LNCaP clone FGC (cell line): Measurements from ENCODE around the gene INPP5K.

Experiments
- DNase-seq: peaks from one replicate; pipeline ENCODE4 v3.0.0-alpha.2; 2011; ENCODE audit warnings: low read depth
- H3K4me3 ChIP-seq: 2 replicates; pipeline ENCODE4 v1.5.1; 2011; ENCODE audit warnings: mild to moderate bottlenecking, low read depth, low read length, control low read depth
- CTCF ChIP-seq: IDR thresholded peaks from 2 replicates; pipeline ENCODE4 v1.5.1; 2012; ENCODE audit warnings: mild to moderate bottlenecking; ENCODE audit not compliant: control insufficient read depth, insufficient read depth; ENCODE audit errors: extremely low read depth

INPP5K gene

DNA sequence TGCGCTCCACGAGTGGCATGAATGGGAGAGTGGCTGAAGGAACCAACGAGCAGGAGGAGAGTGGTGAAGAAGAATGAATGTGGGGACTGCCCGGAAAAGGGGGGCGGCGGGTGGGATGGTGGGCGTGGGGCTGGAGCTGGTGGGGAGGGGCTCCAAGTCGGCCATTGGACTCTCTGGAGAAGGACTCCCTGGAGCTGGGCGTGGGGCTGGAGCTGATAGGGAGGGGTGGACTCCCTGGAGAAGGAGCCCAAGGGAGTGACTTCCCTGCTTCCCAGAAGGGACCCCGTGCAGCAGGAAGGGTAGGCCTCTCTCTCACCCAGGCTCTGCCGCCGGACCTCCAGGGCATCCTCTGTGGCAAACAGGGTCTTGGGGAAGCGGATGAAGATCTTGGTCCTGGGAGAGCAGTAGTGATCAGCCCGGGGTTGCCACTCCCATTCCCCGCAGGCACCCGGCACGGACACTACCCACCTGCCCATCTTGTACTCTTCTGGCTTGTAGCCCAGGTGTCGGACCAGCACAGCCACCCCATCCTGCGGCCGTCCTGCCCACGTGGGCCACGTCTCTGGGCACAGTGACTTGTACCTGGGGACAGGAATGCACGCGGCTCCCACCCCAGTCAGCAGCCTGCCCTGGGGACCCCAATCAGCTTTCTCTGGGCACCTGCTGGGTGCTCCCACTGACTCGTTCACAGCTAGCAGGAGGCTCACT is 45.5 kb downstream of the INPP5K start:
- no peak for TF ChIP-seq CTCF
- no peak for DNase-seq

DNA sequence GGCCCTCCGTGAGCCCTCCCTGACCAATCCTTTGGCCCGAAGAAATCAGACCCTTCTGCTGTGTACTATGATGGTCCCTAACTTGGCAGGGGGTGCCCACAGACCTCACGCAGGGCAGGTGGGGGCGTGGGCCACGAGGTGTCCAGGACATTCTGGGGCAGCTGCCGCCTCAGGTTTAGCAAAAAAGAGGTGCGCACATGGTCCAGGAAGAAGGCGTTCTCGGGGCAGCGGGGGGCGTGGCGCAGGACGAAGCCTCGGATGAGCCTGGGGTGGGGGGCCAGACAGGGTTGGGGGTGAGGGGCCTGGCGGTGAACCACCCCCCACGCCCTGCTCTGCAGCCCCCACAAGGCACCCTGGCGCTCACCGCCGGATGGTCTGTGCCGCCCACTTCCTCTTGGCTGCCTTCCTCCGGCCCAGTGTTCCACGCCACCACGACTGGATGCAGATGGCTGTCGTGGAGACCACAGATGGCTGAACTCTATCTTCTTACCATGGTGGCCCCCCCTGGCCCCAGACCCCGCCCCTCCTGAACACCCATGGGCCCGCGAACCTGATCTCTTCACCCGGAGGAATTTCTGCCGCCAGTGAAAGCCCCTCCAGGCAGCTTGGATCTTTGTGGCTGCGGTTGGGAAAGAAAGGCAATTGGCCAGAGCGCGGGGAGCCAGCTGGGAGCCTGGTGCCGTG is 46.2 kb downstream of the INPP5K start:
- no peak for DNase-seq
- TF ChIP-seq CTCF: no peak
- H3K4me3 ChIP-seq: no peak overlapping the region

More for the DNA sequence above, 45.5 kb downstream of the INPP5K start:
- no peak overlapping the region for H3K4me3 ChIP-seq

GRCh38 chr17:1469231-1469852 is 47.1 kb downstream of the INPP5K start:
- no peak for DNase-seq
- no peak overlapping the region for H3K4me3 ChIP-seq
- no peak for TF ChIP-seq CTCF

DNA sequence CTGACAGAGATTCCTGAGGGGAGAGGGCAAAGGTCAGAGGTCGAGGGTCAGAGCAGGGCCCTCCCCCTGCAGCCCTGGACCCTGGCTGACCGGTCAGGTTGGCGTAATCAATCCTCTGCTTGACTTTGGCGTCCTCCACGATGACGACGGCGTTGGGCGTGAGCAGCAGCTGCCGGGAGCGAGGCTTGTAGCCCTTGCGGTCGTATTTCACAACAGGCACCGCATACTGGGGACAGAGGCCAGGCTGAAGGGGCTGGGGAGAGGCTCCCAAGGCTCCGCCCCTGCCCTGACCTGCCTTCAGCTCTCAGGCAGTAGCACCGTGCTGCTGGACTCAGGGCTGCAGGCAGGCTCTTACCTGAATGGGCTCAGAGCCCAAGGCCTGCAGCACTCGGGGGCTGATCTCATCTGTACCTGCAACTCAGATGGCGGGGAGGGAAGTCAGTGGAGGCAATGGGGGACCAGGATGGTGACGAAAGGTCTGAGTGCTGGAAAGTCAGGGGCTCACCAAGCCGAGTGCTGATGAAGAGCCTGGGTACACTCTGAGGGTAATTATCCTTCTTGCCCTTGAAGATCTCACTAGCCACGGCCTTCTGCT is 48.4 kb downstream of the INPP5K start:
- no peak for TF ChIP-seq CTCF
- H3K4me3 ChIP-seq: no peak overlapping the region
- no peak for DNase-seq

DNA sequence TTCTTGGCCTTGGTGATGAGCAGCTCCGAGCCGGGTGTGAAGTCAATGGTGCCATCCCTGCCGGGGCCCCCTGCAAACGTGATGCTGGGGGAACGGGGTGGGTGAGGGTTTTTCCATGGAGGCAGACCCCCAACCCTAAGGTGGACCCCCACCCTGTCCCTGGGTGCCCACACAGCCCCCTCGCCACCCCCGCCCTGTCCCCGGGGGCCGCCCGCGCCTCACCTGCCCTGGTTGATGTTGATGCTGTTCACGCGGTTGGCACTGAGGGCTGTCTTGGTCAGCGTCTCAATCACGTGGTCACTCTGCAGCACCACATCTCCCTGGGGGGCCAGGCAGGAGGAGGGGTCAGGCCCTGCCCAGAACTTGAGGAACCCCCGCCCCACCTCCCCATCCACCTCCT is 49.2 kb downstream of the INPP5K start:
- no peak for TF ChIP-seq CTCF
- H3K4me3 ChIP-seq: no peak overlapping the region

DNA sequence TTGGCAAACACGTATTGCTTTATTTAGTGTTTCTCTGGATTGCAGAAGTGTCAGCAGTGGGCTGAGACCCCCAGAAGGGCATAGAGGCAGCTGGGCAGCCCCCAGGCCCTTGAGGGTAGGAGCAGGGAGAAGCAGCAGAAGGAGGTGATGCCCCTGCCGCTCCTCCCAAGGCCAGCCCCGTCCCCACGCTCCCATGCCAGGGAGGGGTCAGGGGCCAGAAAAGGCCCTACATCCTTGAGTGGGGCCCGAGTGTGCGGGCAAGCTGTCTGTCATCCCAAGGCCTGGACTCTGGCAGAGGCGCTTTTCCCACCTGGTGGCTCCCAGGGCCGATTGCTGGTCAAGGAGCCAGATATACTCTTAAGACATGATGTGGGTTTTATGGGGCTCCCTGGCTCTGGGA is 52.2 kb downstream of the INPP5K start:
- DNase-seq: no peak
- TF ChIP-seq CTCF: no peak
- H3K4me3 ChIP-seq: no peak overlapping the region

More for the DNA sequence above, 49.2 kb downstream of the INPP5K start:
- no peak for DNase-seq
